Measurements from ENCODE around the gene ELAVL4.

DNA sequence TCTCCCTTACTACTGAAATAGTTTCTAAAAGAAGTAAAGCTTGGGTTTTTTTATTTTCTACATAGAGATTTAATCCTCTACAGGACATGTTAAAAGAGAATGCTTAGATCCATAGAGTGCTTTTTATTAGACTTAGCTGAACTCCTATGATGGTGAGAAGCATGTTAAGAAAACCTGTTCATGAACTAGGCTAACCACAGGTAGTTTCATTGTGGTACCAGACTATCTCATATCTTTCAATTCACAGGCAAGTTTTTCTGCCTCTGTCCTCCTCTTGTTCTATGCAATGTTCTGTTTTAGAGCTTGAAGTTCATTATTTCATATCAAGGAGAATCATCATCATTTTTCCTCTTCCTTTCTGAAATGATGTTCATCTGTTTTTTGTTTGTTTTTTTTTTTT is 65.4 kb downstream of the ELAVL4 start:
- TF ChIP-seq, protein P1, sequence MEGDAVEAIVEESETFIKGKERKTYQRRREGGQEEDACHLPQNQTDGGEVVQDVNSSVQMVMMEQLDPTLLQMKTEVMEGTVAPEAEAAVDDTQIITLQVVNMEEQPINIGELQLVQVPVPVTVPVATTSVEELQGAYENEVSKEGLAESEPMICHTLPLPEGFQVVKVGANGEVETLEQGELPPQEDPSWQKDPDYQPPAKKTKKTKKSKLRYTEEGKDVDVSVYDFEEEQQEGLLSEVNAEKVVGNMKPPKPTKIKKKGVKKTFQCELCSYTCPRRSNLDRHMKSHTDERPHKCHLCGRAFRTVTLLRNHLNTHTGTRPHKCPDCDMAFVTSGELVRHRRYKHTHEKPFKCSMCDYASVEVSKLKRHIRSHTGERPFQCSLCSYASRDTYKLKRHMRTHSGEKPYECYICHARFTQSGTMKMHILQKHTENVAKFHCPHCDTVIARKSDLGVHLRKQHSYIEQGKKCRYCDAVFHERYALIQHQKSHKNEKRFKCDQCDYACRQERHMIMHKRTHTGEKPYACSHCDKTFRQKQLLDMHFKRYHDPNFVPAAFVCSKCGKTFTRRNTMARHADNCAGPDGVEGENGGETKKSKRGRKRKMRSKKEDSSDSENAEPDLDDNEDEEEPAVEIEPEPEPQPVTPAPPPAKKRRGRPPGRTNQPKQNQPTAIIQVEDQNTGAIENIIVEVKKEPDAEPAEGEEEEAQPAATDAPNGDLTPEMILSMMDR (conservative IDR thresholded peaks at IDR 0.05 in 1 of 2, IDR thresholded peaks at IDR 0.05 in 1 of 2; ENCODE audit: low read depth in 1 of 2, low read length in 2 of 2) = no peak
- TF ChIP-seq EZH2 (IDR thresholded peaks at IDR 0.05; ENCODE audit: low read length, missing control alignments) = no peak
